GM12878 (cell line): Measurements from ENCODE around the gene INHA. TPM values are rescaled to one million over a fixed set of nuclear protein-coding genes. Genes with fewer than 3 reads are reported as not detected.

Source experiments
- ATAC-seq: fragments of 200-7000 bp; cut with Tn5 transposase; 3 replicates; pipeline ENCODE4 v1.9.1; 2020; ENCODE audit warnings: mild to moderate bottlenecking, moderate library complexity
- BruUV-seq: library from RNA; stranded (reverse); fragments of 400-500 nt; replicated peaks from 2 replicates; lab custom pipeline; 2021; lab: Mats Ljungman, UMichigan
- CTCF ChIA-PET: fragments of 300-600 bp; sonication (Branson Sonifier 250); formaldehyde crosslinking; extraction: SDS; loops from one replicate; lab custom pipeline; 2021; ENCODE audit warnings: inconsistent platforms; lab: Yijun Ruan, JAX
- POLR2A ChIA-PET: fragments of 350-600 bp; formaldehyde crosslinking; extraction: SDS; loops from one replicate; lab custom pipeline; 2021; ENCODE audit warnings: inconsistent platforms; lab: Charles Lee
- RAD21 ChIA-PET: fragments of 300-600 bp; sonication (Branson Sonifier 250); formaldehyde crosslinking; loops from one replicate; lab custom pipeline; 2023; ENCODE audit warnings: antibody characterized with exemption; ENCODE audit not compliant: unreplicated experiment; lab: Charles Lee
- SMC1A ChIA-PET: fragments of 300-600 bp; sonication (Branson Sonifier 250); formaldehyde crosslinking; loops from one replicate; lab custom pipeline; 2023; ENCODE audit not compliant: unreplicated experiment, uncharacterized antibody; lab: Charles Lee
- DNase-seq: peaks from one replicate; pipeline ENCODE4 v3.0.0-alpha.2; 2011; ENCODE audit warnings: low read depth, low spot score
- FAIRE-seq: peaks from 3 replicates; lab custom pipeline; 2011; peaks lifted over from hg19 to GRCh38; lab: Jason Lieb, UNC
- H2AFZ ChIP-seq: 2 replicates; pipeline ENCODE4 v1.6.0; 2011; ENCODE audit warnings: low read depth, low read length, control low read depth; ENCODE audit not compliant: control insufficient read depth
- H3K27ac ChIP-seq: 2 replicates; pipeline ENCODE4 v1.5.1; 2011; ENCODE audit warnings: control low read depth; ENCODE audit not compliant: control insufficient read depth, insufficient read depth
- H3K27me3 ChIP-seq, 2 experiments: replicated peaks in 1 of 2; 2 replicates each; pipeline versions ENCODE4 v1.6.0 to v1.6.1; 2011; ENCODE audit warnings: low read length in 1 of 2; ENCODE audit not compliant: control insufficient read depth in 2 of 2, insufficient read depth in 2 of 2
- H3K36me3 ChIP-seq, 2 experiments: 2 replicates each; pipeline ENCODE4 v1.5.1; 2011; ENCODE audit warnings: low read length in 1 of 2; ENCODE audit not compliant: control insufficient read depth in 2 of 2, insufficient read depth in 2 of 2
- H3K4me1 ChIP-seq: 2 replicates; pipeline ENCODE4 v1.6.1; 2011; ENCODE audit warnings: mild to moderate bottlenecking, low read length, moderate library complexity, mixed read lengths; ENCODE audit not compliant: control insufficient read depth, insufficient read depth
- H3K4me2 ChIP-seq: 2 replicates; pipeline ENCODE4 v1.6.0; 2011; ENCODE audit warnings: control low read depth; ENCODE audit not compliant: control insufficient read depth, insufficient read depth
- H3K4me3 ChIP-seq: fragments of 200-600 bp; sonication (generic); 2 replicates; pipeline ENCODE4 v1.5.1; 2016
- H3K79me2 ChIP-seq: 2 replicates; pipeline ENCODE4 v1.6.0; 2011; ENCODE audit warnings: low read length; ENCODE audit not compliant: control insufficient read depth, insufficient read depth
- H3K9ac ChIP-seq: 2 replicates; pipeline ENCODE4 v1.8.0; 2011; ENCODE audit warnings: low read length, control low read depth, mixed read lengths; ENCODE audit not compliant: control insufficient read depth, insufficient read depth
- H3K9me3 ChIP-seq: replicated peaks from 3 replicates; pipeline ENCODE4 v1.5.1; 2011; ENCODE audit warnings: mild to moderate bottlenecking, low read length; ENCODE audit not compliant: control insufficient read depth, insufficient read depth
- H4K20me1 ChIP-seq: 2 replicates; pipeline ENCODE4 v1.6.0; 2011; ENCODE audit not compliant: control insufficient read depth, insufficient read depth
- BCL11A ChIP-seq: IDR thresholded peaks from 2 replicates; pipeline ENCODE4 v1.6.1; 2011; ENCODE audit warnings: low read depth, low read length
- CHD1 ChIP-seq: IDR thresholded peaks from 2 replicates; pipeline ENCODE4 v1.6.1; 2012; ENCODE audit warnings: low read depth, low read length, improper control_type of control experiment
- ESRRA ChIP-seq: IDR thresholded peaks from 2 replicates; pipeline ENCODE4 v1.6.1; 2012; ENCODE audit warnings: mild to moderate bottlenecking, low read length, improper control_type of control experiment
- EZH2 ChIP-seq: IDR thresholded peaks from 2 replicates; pipeline ENCODE4 v1.6.1; 2012; ENCODE audit warnings: low read depth, mild to moderate bottlenecking, control low read depth, inconsistent platforms, low read length, borderline replicate concordance; ENCODE audit not compliant: control insufficient read depth
- FOXM1 ChIP-seq: IDR thresholded peaks from 2 replicates; pipeline ENCODE4 v1.6.1; 2012; ENCODE audit warnings: low read depth, mild to moderate bottlenecking, inconsistent platforms, low read length, moderate library complexity
- GABPA ChIP-seq: IDR thresholded peaks from 2 replicates; pipeline ENCODE4 v1.6.1; 2014; ENCODE audit warnings: antibody characterized with exemption, low read depth, mild to moderate bottlenecking, inconsistent platforms
- LARP7 ChIP-seq: fragments of 450-650 bp; IDR thresholded peaks from 2 replicates; pipeline ENCODE4 v1.6.1; 2017; ENCODE audit warnings: mild to moderate bottlenecking
- PAX5 ChIP-seq: IDR thresholded peaks from 2 replicates; pipeline ENCODE4 v1.6.1; 2011; ENCODE audit warnings: low read depth, low read length, borderline replicate concordance
- POU2F2 ChIP-seq: IDR thresholded peaks from 3 replicates; pipeline ENCODE4 v1.6.1; 2011; ENCODE audit warnings: low read depth, mild to moderate bottlenecking, low read length, borderline replicate concordance
- RBBP5 ChIP-seq: fragments of 200-600 bp; sonication (generic); conservative IDR thresholded peaks from 2 replicates; pipeline ENCODE4 v1.6.1; 2016
- RCOR1 ChIP-seq: conservative IDR thresholded peaks from 2 replicates; pipeline ENCODE4 v1.6.1; 2012; ENCODE audit warnings: low read depth, low read length, improper control_type of control experiment
- RFX5 ChIP-seq: IDR thresholded peaks from 2 replicates; pipeline ENCODE4 v1.6.1; 2011; ENCODE audit warnings: low read depth, low read length, improper control_type of control experiment
- SMARCA5 ChIP-seq: fragments of 450-650 bp; IDR thresholded peaks from 2 replicates; pipeline ENCODE4 v1.6.1; 2017; ENCODE audit warnings: mild to moderate bottlenecking
- SREBF1 ChIP-seq: IDR thresholded peaks from 2 replicates; pipeline ENCODE4 v1.6.1; 2012; ENCODE audit warnings: mild to moderate bottlenecking, low read length
- ZBED1 ChIP-seq: IDR thresholded peaks from 2 replicates; pipeline ENCODE4 v1.6.1; 2016; ENCODE audit warnings: borderline replicate concordance
- WGBS: methylation state at CpG from one replicate; pipeline ENCODE4 v1.1.6; 2016; ENCODE audit warnings: low lambda C conversion rate; ENCODE audit not compliant: insufficient replicate concordance, insufficient coverage; ENCODE audit errors: missing lambda C conversion rate; 5-methylcytosine and 5-hydroxymethylcytosine counted together
- in situ Hi-C: fragments of 300-500 bp; cut with MboI; formaldehyde crosslinking; loops from 9 replicates; pipeline ENCODE4 v1.14.3; 2018; ENCODE audit warnings: mixed read lengths
- intact Hi-C: fragments of 100-400 bp; cut with micrococcal nuclease; formaldehyde crosslinking; loops from one replicate; pipeline ENCODE4 v1.14.2; 2022; ENCODE audit not compliant: unreplicated experiment
- polyA plus RNA-seq, 11 experiments: library from polyadenylated mRNA; depleted of rRNA in 4 of 11; unstranded in 6 of 11; stranded (reverse) in 5 of 11; fragments of >200 nt; fragmentation: Nextera tagmentation in 4 of 11; fragmentation: Illumina TruSeq in 1 of 11; extraction: Ambion mirVana in 4 of 11; extraction: Trizol in 1 of 11; gene quantifications; 1 replicate in 1 of 11; 2 replicates in 10 of 11; pipeline versions ENCODE4 v1.2.1 to v1.2.3, GENCODE V29; 2011 to 2016; ENCODE audit warnings: inconsistent platforms in 2 of 11, missing spikeins in 2 of 11, low read depth in 1 of 11
- total RNA-seq, 4 experiments: library from RNA; depleted of rRNA in 3 of 4; stranded (reverse); fragments of >200 nt in 3 of 4; fragmentation: Illumina TruSeq in 1 of 4; extraction: Trizol in 1 of 4; gene quantifications; 2 replicates each; pipeline versions ENCODE4 v1.2.1 to v1.2.3, GENCODE V29; 2013 to 2021
- TF ChIP-seq, protein P1 (sequence below): IDR thresholded peaks from 2 replicates; pipeline ENCODE4 v1.6.1; 2011; ENCODE audit warnings: low read depth, mild to moderate bottlenecking, low read length, moderate library complexity, borderline replicate concordance; ENCODE audit errors: extremely low read depth
- TF ChIP-seq, protein P2 (sequence below): IDR thresholded peaks from 2 replicates; pipeline ENCODE4 v1.6.1; 2012; ENCODE audit warnings: improper control_type of control experiment, low read depth, low read length; ENCODE audit not compliant: insufficient replicate concordance

The INHA gene
- total and polyA plus RNA-seq, 10 of the 15 experiments (the other 5 are each of a cell fraction or from before 2014, with no cell fraction given), result not detected

DNA sequence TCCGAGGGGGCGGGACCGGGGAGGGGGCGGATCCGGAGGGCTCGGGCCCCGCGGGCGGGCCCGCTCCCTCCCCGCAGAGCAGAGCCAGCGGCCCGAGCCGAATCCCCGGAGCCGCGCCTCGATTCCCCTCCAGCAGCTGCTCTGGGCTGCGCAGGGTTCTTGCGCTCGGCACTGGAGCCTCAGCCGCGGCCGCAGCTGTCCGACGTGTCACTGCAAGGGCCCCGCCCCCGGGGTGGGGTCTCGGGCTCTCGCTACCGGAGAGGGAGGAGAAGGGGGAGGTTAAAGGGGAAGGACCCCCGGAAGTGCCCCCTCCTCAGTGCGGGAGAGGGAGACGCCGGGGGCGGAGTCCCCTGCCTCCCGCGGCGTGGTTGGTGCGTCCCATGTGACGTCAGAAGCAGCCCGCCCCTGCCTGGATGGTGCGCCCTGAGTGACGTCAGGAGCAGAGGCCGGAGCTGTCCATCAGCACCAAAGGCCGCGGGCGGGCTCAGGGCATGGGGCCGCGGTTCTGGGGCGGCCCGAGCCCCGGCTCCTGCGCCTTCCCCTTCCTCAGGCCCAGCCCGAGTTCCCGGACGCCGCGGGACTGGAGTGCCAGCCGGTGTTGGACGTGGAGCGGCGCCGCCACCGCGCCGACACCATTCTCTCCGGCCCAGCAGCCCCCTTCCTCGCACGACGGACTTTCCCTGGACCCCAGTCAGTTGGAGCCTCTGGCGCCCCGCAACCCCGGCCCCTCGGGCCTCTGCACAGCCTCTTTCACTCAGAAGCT, 28.3 kb upstream of the INHA start, which contains the start of the genes CHPF and TMEM198:
Gene CHPF, minus strand, starts transcription at position 214 of the 763 bp plus-strand sequence. CDS start 271 bp downstream, outside the sequence.
Gene TMEM198, plus strand, starts transcription at position 433 of the 763 bp plus-strand sequence. CDS start 700 bp downstream, outside the sequence.
- Histone ChIP-seq H4K20me1 (no peaks in the 10 kb centered on the region; the same call in 1 of the 2 replicates), H2AFZ (peak within 1 kb of the TSS; percentile 62), H3K4me2 (peak within 1 kb of the TSS; percentile 81), H3K27ac (no peak within 1 kb of the TSS), H3K79me2 (no peaks in the 10 kb centered on the region), H3K27me3 (peaks cover 0 to 7% of the 10 kb centered on the region in 2 experiments; a peak in 2 of 4 replicates), H3K9ac (peak within 1 kb of the TSS; percentile 44; the same call in 1 of the 2 replicates), H3K4me1 (peaks cover 3% of the 10 kb centered on the region; the same call in 1 of the 2 replicates), H3K4me3 (peak within 1 kb of the TSS; percentile 69), H3K36me3 (no peaks in the 10 kb centered on the region; a peak in 1 of 4 replicates), H3K9me3 (no peaks in the 10 kb centered on the region)
- CTCF ChIA-PET, result interaction anchor here (0.7 to 4.5 kb wide), 9 partner anchors 9 to 146 kb away, joined by 3 to 68 read pairs (median 4); partner anchors contain the start of gene GMPPA
- POLR2A ChIA-PET, result interaction anchor here (0.6 to 1.3 kb wide), 3 partner anchors 45 to 146 kb away, joined by 3 to 5 read pairs (median 3); partner anchors contain the start of genes GMPPA and STK11IP
- SMC1A ChIA-PET, result interaction anchor here (0.9 to 1.3 kb wide), 4 partner anchors 14 to 145 kb away, joined by 3 read pairs; no protein-coding TSS in a partner anchor
- ATAC-seq, result peak; percentile 85
- 1% methylated on average over 37 of the region's 75 CpGs for WGBS
- RAD21 ChIA-PET, result interaction anchor here (0.6 to 3.6 kb wide), 6 partner anchors 45 to 146 kb away, joined by 3 to 20 read pairs (median 4); partner anchors contain the start of genes GMPPA and STK11IP
- peak; percentile 72 for FAIRE-seq
- in situ Hi-C loops, result loop anchor here (5.0 kb wide), 1 partner anchor 144 kb away; no protein-coding TSS in a partner anchor
- peak; percentile 69 for DNase-seq
- intact Hi-C loops, result no loop called here
- no TSS peak for BruUV-seq
- no peak for TF ChIP-seq SMARCA5
- TF ChIP-seq RCOR1, result 0 out of 2 replicates have a peak, but pooled peaks have one; percentile 24
- no peak for TF ChIP-seq CHD1
- TF ChIP-seq, protein P1, sequence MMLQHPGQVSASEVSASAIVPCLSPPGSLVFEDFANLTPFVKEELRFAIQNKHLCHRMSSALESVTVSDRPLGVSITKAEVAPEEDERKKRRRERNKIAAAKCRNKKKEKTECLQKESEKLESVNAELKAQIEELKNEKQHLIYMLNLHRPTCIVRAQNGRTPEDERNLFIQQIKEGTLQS, result no peak
- peak; percentile 75; the same call in 1 of the 2 replicates for TF ChIP-seq RFX5
- TF ChIP-seq RBBP5, result no peak
- no peak for TF ChIP-seq EZH2
- 0 out of 2 replicates have a peak, but pooled peaks have one; percentile 14 for TF ChIP-seq SREBF1
- no peak for TF ChIP-seq FOXM1
- TF ChIP-seq LARP7, result no peak; the same call in 1 of the 2 replicates
- TF ChIP-seq PAX5, result no peak
- TF ChIP-seq GABPA, result peak; percentile 71; the same call in 1 of the 2 replicates
- TF ChIP-seq ESRRA, result no peak
- TF ChIP-seq POU2F2, result no peak
- TF ChIP-seq ZBED1, result no peak
- TF ChIP-seq, protein P2, sequence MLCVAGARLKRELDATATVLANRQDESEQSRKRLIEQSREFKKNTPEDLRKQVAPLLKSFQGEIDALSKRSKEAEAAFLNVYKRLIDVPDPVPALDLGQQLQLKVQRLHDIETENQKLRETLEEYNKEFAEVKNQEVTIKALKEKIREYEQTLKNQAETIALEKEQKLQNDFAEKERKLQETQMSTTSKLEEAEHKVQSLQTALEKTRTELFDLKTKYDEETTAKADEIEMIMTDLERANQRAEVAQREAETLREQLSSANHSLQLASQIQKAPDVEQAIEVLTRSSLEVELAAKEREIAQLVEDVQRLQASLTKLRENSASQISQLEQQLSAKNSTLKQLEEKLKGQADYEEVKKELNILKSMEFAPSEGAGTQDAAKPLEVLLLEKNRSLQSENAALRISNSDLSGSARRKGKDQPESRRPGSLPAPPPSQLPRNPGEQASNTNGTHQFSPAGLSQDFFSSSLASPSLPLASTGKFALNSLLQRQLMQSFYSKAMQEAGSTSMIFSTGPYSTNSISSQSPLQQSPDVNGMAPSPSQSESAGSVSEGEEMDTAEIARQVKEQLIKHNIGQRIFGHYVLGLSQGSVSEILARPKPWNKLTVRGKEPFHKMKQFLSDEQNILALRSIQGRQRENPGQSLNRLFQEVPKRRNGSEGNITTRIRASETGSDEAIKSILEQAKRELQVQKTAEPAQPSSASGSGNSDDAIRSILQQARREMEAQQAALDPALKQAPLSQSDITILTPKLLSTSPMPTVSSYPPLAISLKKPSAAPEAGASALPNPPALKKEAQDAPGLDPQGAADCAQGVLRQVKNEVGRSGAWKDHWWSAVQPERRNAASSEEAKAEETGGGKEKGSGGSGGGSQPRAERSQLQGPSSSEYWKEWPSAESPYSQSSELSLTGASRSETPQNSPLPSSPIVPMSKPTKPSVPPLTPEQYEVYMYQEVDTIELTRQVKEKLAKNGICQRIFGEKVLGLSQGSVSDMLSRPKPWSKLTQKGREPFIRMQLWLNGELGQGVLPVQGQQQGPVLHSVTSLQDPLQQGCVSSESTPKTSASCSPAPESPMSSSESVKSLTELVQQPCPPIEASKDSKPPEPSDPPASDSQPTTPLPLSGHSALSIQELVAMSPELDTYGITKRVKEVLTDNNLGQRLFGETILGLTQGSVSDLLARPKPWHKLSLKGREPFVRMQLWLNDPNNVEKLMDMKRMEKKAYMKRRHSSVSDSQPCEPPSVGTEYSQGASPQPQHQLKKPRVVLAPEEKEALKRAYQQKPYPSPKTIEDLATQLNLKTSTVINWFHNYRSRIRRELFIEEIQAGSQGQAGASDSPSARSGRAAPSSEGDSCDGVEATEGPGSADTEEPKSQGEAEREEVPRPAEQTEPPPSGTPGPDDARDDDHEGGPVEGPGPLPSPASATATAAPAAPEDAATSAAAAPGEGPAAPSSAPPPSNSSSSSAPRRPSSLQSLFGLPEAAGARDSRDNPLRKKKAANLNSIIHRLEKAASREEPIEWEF, result no peak
- TF ChIP-seq BCL11A, result no peak
